SK-N-MC (cell line): ENCODE measurements around the gene EXD3.

Experiments
- EZH2 ChIP-seq: fragments of 200-600 bp; sonication (generic); IDR thresholded peaks from one replicate; pipeline ENCODE4 v1.6.1; 2017; ENCODE audit warnings: antibody characterized with exemption
- POLR2AphosphoS5 ChIP-seq: IDR thresholded peaks from 2 replicates; pipeline ENCODE4 v1.6.1; 2012; ENCODE audit warnings: mild to moderate bottlenecking, low read depth, low read length, borderline replicate concordance

DNA sequence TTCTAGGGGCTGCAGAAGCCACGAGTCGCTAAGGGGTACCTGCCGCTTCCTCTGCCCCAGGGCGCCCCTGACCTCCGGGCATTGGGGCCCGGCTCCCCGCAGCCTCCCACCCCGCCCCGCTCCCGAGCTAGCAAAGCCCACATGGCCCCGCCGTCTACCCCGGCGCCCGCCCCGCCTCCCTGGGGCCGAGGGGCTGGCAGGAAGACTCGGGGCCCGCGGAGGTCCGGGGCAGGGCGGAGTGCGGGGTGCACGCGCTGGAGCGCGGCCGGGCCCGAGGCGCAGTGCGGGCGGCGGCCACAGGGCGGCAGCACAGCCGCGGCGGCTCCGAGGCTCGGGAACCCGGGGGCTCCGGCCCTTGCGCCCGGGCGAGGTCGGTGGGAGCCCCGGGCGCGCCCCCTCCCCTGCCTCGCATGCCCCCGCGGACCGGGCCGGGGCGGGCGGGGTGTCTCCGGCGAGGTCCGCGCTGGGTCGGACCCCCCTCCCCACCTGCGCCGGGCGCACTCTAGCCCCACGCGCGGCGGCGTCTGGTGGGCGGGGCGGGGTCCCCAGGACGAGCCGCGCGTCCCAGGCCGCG is 127.6 kb downstream of the EXD3 start:
- TF ChIP-seq EZH2 (no peak), POLR2AphosphoS5 (no peak)
